HG03354 (cell line): Measurements from ENCODE around the gene COPZ1.
A peak's percentile ranks its signal among the peaks of the same experiment; 100 is the strongest.
"Not testable (repeated sequence)": the region's sequence is repeated elsewhere in the genome, so short reads cannot be mapped to it uniquely, and the experiment has no call there.

Experiments used
- ATAC-seq: cut with Tn5 transposase; IDR thresholded peaks from one replicate; pipeline ENCODE4 v1.9.1; 2021; ENCODE audit warnings: mild to moderate bottlenecking; ENCODE audit not compliant: unreplicated experiment, poor library complexity, severe bottlenecking

COPZ1 gene

GRCh38 chr12:54324617-54325441 is at the start of gene COPZ1:
COPZ1 (plus strand) TSS chr12:54325131; CDS start chr12:54325164, 33 bp downstream.
- ATAC-seq = peak; percentile 99

GRCh38 chr12:54276368-54276767 is 48.6 kb upstream of the COPZ1 start:
- no peak for ATAC-seq

- no peak for ATAC-seq
These were observed 47.1 kb upstream of the COPZ1 start for GRCh38 chr12:54277823-54278276.

GRCh38 chr12:54279227-54279631 is 45.7 kb upstream of the COPZ1 start:
- ATAC-seq = no peak

GRCh38 chr12:54279632-54280467 is 45.1 kb upstream of the COPZ1 start, which contains the start of gene CBX5:
CBX5 (minus strand) TSS chr12:54280122; CDS start chr12:54257650, 22,472 bp downstream.
- peak; percentile 79 for ATAC-seq

- ATAC-seq = peak; percentile 86
These were observed 44.3 kb upstream of the COPZ1 start, which contains the start of gene HNRNPA1 for GRCh38 chr12:54280468-54281260. HNRNPA1 (plus strand) TSS chr12:54280726; CDS start chr12:54280808, 82 bp downstream.

- not testable (repeated sequence) for ATAC-seq
These were observed 43.7 kb upstream of the COPZ1 start for GRCh38 chr12:54281261-54281638.

GRCh38 chr12:54281694-54282093 is 43.2 kb upstream of the COPZ1 start:
- not testable (repeated sequence) for ATAC-seq

GRCh38 chr12:54282949-54283593 is 41.9 kb upstream of the COPZ1 start:
- ATAC-seq = no peak

- ATAC-seq = not testable (repeated sequence)
These were observed 40.7 kb upstream of the COPZ1 start for GRCh38 chr12:54284070-54284780.

GRCh38 chr12:54285150-54286041 is 39.5 kb upstream of the COPZ1 start:
- no peak for ATAC-seq

- ATAC-seq = no peak
These were observed 38.6 kb upstream of the COPZ1 start for GRCh38 chr12:54286042-54287030.

- ATAC-seq = no peak
These were observed 37.4 kb upstream of the COPZ1 start for GRCh38 chr12:54287261-54288157.

GRCh38 chr12:54292083-54292930 is 32.6 kb upstream of the COPZ1 start:
- ATAC-seq = no peak

GRCh38 chr12:54292931-54293241 is 32.0 kb upstream of the COPZ1 start:
- ATAC-seq = no peak
